ENCODE data around the gene RTKN2.

The RTKN2 gene

DNA sequence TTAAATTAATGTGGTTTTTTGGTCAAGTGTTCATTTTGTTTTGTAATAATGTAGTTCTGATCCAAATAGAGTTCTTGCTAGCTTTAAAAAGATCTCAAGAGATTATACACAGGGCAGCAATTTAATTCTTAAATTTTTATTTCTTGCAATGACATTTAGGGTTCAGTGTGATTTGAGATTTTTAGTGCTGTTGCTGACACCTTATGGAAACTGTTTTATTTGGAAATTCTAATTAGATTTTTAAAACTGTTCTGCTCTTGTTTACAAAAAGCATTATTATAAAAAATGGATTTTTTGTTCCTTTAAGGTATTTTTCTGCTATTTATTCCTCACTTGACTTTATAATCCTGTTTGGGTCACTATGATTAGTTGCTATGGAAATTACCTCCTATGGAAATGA is 72.1 kb downstream of the RTKN2 start:
- Histone ChIP-seq H3K9me3 (no peaks in the 10 kb centered on the region), H3K27me3 (no peaks in the 10 kb centered on the region), H3K4me2 (no peak overlapping the region), H4K20me1 (no peaks in the 10 kb centered on the region), H3K36me3 (peaks cover 26% of the 10 kb centered on the region), H3K27ac (no peak overlapping the region), H3K4me3 (no peak overlapping the region), H3K9ac (no peak overlapping the region), H3K4me1 (peaks cover 13% of the 10 kb centered on the region)
- no peak for TF ChIP-seq Cebpa-rat (IDR thresholded peaks at IDR 0.05)

DNA sequence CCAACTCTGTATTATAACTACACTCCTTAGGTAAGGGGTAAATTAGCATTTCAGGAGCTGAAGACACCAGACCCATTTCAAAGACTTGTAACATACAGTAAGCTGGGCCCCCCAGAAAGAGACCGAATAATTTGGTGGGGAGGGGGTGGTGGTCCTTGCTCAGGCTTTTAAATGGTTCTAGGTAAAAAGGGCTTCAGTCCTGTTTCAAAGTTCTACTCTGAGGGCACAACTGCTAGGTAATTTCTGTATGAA is 73.0 kb downstream of the RTKN2 start:
- Histone ChIP-seq H3K4me3 (no peak overlapping the region), H3K4me2 (peak overlapping the region; percentile 54), H3K4me1 (peaks cover 13% of the 10 kb centered on the region), H3K27ac (peak overlapping the region; percentile 20; the same call in 1 of the 2 replicates), H3K9me3 (no peaks in the 10 kb centered on the region), H3K9ac (no peak overlapping the region), H3K36me3 (peaks cover 35% of the 10 kb centered on the region), H4K20me1 (no peaks in the 10 kb centered on the region), H3K27me3 (no peaks in the 10 kb centered on the region)
- TF ChIP-seq Cebpa-rat (IDR thresholded peaks at IDR 0.05): no peak

DNA sequence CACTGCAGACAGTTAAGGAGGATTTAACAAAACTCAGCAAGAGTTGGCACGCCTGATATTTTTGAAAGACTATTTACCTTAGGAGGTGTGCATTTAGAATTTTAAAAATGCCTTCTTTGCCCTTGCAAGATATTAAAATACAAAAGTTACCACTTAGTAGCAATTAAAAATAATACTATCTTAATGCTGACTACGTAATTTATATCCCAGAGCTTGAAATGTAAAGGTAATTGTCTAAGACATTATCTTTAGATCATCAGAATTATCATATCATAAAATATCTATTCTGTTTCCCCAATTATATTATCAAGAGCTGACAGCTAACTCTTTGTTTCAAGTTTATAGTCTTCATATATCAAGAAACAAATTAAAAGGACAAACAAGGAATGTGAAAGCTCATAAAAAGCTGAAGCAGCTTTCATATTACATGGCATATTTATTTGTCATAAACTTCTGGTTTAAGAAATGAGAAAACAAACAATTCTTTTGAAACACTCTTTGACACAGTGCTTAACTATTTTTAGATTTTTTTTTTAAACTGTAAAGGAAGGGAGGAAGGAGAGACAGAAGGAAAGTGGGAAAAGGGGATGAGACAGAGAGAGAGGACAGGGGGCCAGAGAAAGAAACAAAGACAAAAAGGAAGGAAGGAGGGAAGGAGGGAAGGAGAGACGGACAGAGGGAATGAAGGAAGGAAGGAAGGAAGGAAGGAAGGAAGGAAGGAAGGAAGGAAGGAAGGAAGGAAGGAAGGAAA is 73.5 kb downstream of the RTKN2 start:
- H3K4me2 ChIP-seq: peak overlapping the region; percentile 54
- no peak overlapping the region for H3K4me3 ChIP-seq
- peaks cover 40% of the 10 kb centered on the region for H3K36me3 ChIP-seq
- H3K27me3 ChIP-seq: no peaks in the 10 kb centered on the region
- TF ChIP-seq Cebpa-rat (IDR thresholded peaks at IDR 0.05): no peak
- peaks cover 13% of the 10 kb centered on the region for H3K4me1 ChIP-seq
- H3K9ac ChIP-seq: no peak overlapping the region
- H3K9me3 ChIP-seq: no peaks in the 10 kb centered on the region
- peak overlapping the region; percentile 20; the same call in 1 of the 2 replicates for H3K27ac ChIP-seq
- no peaks in the 10 kb centered on the region for H4K20me1 ChIP-seq

DNA sequence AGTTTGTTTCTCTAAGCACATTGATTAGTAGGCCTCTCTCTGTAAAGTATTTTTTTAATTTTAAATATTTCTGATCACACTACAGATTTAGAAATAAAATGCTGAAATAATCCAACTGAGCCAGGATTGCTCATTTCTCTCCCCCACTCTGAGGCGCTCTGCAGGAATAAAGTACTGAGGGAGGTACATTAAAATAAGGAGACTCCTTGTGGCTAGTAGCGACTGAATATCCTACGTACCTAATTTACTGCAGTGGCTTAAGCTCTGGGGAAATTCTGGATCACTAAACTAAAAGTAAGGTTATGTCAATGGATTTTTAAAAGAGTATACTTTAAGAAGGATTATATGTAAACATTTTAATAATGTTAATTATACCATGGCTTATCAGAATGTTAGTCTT is 75.2 kb downstream of the RTKN2 start:
- Histone ChIP-seq H3K4me2 (no peak overlapping the region), H3K27ac (no peak overlapping the region), H4K20me1 (no peaks in the 10 kb centered on the region), H3K36me3 (peaks cover 43% of the 10 kb centered on the region), H3K27me3 (no peaks in the 10 kb centered on the region), H3K4me3 (no peak overlapping the region), H3K9ac (no peak overlapping the region), H3K4me1 (peaks cover 13% of the 10 kb centered on the region), H3K9me3 (no peaks in the 10 kb centered on the region)
- TF ChIP-seq Cebpa-rat (IDR thresholded peaks at IDR 0.05): no peak

DNA sequence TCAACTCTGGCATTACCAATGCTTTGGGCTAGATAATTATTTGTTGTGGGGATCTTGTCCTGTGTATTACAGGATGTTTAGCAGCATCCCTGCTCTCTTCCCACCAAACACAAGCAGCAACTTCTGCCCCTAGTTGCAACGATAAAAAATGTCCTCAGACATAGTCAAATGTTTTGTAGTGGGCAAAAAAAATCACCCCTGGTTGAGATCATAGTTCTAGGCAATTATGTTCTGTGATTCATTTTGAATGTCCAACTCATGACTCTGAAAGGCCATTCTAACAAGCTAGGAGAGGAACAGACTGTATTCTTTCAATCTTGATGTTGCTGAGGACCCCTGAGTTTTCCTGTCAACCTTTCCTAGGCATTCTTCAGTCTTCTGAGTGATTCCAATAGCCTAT is 79.5 kb downstream of the RTKN2 start:
- no peaks in the 10 kb centered on the region for H3K4me1 ChIP-seq
- H3K4me2 ChIP-seq: no peak overlapping the region
- H3K36me3 ChIP-seq: peaks cover 39% of the 10 kb centered on the region
- H3K4me3 ChIP-seq: no peak overlapping the region
- no peak for TF ChIP-seq Cebpa-rat (IDR thresholded peaks at IDR 0.05)
- no peaks in the 10 kb centered on the region for H4K20me1 ChIP-seq
- H3K27ac ChIP-seq: no peak overlapping the region
- no peaks in the 10 kb centered on the region for H3K27me3 ChIP-seq
- no peak overlapping the region for H3K9ac ChIP-seq
- H3K9me3 ChIP-seq: no peaks in the 10 kb centered on the region

DNA sequence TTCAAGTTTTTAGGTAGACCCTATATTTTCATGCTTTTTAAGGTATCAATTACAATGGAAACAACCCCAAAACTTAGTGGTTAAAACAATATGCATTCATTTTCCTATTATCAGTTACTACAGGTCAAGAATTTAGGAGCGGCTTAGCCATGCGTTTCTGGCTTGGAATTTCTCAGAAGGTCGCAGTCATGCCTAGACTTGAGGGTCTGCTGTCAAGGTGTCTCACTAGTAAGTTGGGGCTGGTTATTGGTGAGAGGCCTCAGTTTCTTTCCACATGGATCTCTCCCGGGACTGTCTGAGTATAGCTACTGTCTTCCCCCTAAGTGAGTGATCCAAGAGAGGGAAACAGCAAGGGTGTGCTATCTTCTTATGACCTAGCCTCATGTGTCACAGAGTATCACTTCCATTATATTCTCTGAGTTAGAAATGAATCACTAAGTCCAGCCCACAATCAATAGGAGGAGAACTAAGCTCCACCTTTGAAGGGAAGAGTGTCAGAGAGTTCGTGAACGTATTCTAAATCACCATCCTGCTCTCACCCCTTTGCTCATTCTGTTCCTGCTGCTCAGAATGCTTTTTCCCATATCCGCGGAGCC is 80.5 kb downstream of the RTKN2 start:
- H3K4me1 ChIP-seq: peaks cover 5% of the 10 kb centered on the region; the same call in 1 of the 2 replicates
- H3K36me3 ChIP-seq: peaks cover 39% of the 10 kb centered on the region
- no peak overlapping the region for H3K27ac ChIP-seq
- H3K4me3 ChIP-seq: no peak overlapping the region
- H4K20me1 ChIP-seq: no peaks in the 10 kb centered on the region
- no peak overlapping the region for H3K4me2 ChIP-seq
- no peaks in the 10 kb centered on the region for H3K9me3 ChIP-seq
- no peak for TF ChIP-seq Cebpa-rat (IDR thresholded peaks at IDR 0.05)
- no peaks in the 10 kb centered on the region for H3K27me3 ChIP-seq
- H3K9ac ChIP-seq: no peak overlapping the region

DNA sequence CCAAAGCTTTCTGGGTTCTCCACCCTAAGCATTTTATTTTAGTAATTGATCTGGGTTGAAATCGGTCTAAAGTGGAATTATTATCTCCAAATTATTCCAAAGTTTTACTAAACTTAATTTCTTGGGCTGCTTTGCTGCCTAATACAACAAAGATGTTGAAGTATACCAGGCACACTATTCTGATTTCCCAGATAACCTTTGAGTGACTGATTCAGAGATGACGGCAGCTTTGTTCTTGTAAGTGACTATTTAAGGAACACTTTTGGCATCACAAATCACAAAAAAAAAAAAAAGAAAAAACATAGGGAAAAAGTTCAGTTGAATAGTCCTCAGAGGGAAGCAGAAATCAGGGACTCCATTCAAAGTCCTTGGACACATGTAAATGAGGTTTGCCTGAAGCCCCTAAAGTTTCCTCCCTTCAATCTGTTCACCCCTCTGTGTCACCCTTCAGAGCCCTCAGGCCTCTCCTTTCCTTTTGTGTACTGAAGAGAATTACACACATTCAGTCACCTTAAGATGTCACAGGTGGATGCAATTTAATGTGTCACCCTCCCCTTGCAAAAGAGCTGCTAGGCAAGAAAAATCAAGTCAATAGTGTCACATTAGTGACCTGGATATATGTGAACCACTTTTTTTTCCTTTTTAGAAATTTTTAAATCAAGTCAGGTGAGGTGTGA is 81.5 kb downstream of the RTKN2 start:
- peaks cover 33% of the 10 kb centered on the region for H3K36me3 ChIP-seq
- no peak overlapping the region for H3K27ac ChIP-seq
- H3K4me1 ChIP-seq: peaks cover 5% of the 10 kb centered on the region; the same call in 1 of the 2 replicates
- H3K9me3 ChIP-seq: no peaks in the 10 kb centered on the region
- TF ChIP-seq Cebpa-rat (IDR thresholded peaks at IDR 0.05): no peak
- H3K9ac ChIP-seq: no peak overlapping the region
- H4K20me1 ChIP-seq: no peaks in the 10 kb centered on the region
- no peaks in the 10 kb centered on the region for H3K27me3 ChIP-seq
- no peak overlapping the region for H3K4me2 ChIP-seq
- no peak overlapping the region for H3K4me3 ChIP-seq

DNA sequence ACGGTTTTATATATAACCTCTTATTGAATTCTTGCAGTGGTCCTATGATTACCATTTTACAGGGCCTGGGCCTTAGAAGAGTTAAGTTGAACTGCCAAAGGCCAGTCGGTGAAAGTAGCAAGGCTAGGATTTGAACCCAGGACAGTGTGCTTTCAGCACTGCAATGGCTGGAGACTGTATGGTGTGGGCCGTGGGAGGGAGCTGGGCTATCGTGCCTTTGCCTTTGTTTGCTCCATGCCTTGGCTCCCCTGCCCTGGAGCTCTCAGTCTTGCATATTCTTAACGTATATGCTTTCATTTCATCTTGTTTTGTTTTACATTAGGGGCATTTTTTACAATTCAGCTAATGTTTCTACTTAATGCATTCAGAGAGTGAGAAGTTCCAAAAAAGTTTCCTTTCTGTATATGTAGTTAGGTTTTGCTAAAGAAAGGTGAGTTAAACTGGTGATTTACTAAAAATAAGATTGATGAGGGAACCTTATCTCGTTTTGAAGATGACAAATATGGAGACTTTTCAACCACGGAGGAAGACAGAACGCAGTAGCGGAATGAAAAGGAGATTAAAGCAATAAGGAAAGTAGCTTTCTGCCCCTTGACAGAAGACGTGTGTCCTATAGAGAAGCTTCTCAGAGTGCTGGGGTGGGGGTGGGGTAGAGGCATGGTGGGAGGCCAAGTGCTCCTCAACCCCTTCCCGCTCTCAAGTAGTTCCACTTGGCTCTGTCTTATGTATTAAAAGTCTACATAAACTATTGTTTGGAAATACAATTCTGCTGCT is 82.5 kb downstream of the RTKN2 start:
- no peak for TF ChIP-seq Cebpa-rat (IDR thresholded peaks at IDR 0.05)
- Histone ChIP-seq H3K4me2 (no peak overlapping the region), H3K36me3 (peaks cover 25% of the 10 kb centered on the region), H3K27me3 (no peaks in the 10 kb centered on the region), H3K9me3 (0 out of 2 replicates have a peak, but pooled peaks cover 4% of the 10 kb centered on the region), H3K9ac (no peak overlapping the region), H3K27ac (no peak overlapping the region), H3K4me3 (no peak overlapping the region), H4K20me1 (no peaks in the 10 kb centered on the region), H3K4me1 (peaks cover 5% of the 10 kb centered on the region; the same call in 1 of the 2 replicates)

DNA sequence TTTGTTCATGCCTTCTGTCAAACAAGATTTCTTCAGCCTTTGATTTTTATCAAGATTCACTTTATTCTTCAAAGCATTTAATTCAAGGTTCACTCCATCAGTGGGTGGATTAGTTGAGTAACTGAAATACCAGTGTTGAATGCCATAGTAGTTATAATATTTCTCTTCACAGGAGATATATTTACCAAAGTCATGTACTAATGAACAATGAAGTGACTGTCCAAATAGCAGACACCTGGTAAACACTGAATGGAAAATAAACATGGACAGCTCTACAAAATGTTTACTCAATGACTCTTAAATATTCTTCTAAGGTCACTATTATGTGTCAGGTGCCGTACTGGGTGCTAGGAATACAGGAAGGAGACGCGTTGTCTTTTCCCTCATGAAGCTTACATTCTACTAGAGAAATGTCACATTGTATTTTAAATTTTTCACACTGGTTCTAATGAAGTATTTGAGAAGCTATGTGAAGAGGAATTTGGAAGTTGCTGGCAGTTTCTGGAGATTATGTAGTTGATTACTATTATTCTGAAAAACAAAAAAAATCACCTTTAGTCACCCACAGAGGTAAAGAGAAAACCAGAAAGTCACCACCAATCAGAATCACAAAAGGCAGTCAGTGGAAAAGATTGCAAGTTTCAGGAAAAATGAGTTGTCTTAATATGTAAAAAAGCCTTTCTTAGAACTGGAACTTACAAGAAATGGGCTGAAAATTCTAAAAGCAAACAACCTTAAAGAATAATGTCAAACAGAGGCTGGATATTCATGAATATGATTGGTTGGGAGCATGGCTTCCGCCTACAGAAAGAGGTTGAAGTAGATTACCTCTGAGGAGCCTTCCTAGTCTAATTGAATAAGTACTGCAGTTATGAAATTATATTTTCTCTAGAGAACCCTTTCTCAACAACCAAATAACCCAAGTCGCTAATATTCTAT is 84.5 kb downstream of the RTKN2 start:
- Histone ChIP-seq H3K4me1 (peaks cover 5% of the 10 kb centered on the region; the same call in 1 of the 2 replicates), H3K9me3 (peaks cover 8% of the 10 kb centered on the region; the same call in 1 of the 2 replicates), H3K9ac (no peak overlapping the region), H3K4me2 (no peak overlapping the region), H3K36me3 (peaks cover 7% of the 10 kb centered on the region; the same call in 1 of the 2 replicates), H4K20me1 (no peaks in the 10 kb centered on the region), H3K4me3 (no peak overlapping the region), H3K27me3 (no peaks in the 10 kb centered on the region), H3K27ac (no peak overlapping the region)
- TF ChIP-seq Cebpa-rat (IDR thresholded peaks at IDR 0.05): no peak
